ENCODE measurements around the gene PCDHGA1. TPM values are rescaled to one million over a fixed set of nuclear protein-coding genes. Genes with fewer than 3 reads are reported as not detected.
"Not testable (repeated sequence)": the region's sequence is repeated elsewhere in the genome, so short reads cannot be mapped to it uniquely, and the experiment has no call there.

Gene PCDHGA1
- total RNA-seq, 1 experiment from 2014 or later, result 0.04 TPM

GRCh38 chr5:141430332-141431113 is 100.2 kb downstream of the PCDHGA1 start, which contains the start of gene PCDHGA12:
TSS of gene PCDHGA12 (plus strand) at chr5:141430507. CDS start at chr5:141430760, 253 bp downstream.
- no peak within 1 kb of the TSS for H3K4me2 ChIP-seq (ENCODE audit: low read length)
- ChIA-PET POLR2A (ENCODE audit: unreplicated experiment) (interaction anchor here (0.6 kb wide), 1 partner anchor 42 kb away, joined by 10 read pairs; no protein-coding TSS in a partner anchor), CTCF (no interaction called here)
- H3K27ac ChIP-seq (ENCODE audit: low read length), result no peak within 1 kb of the TSS
- no peaks in the 10 kb centered on the region for H3K9me2 ChIP-seq (replicated peaks; ENCODE audit: low read length)
- BruUV-seq (replicated peaks), result no TSS peak
- ATAC-seq (no peak), DNase-seq (no peak)
- H4K20me1 ChIP-seq (ENCODE audit: low read length), result no peaks in the 10 kb centered on the region
- H3K9me3 ChIP-seq (ENCODE audit: low read length), result 0 out of 2 replicates have a peak, but pooled peaks cover 4% of the 10 kb centered on the region
- no peaks in the 10 kb centered on the region for H3F3A ChIP-seq (ENCODE audit: low read length, unreplicated experiment)
- H3K79me2 ChIP-seq (ENCODE audit: low read length), result no peaks in the 10 kb centered on the region
- H3K4me3 ChIP-seq (ENCODE audit: low read length), result no peak within 1 kb of the TSS
- H3K36me3 ChIP-seq (ENCODE audit: low read depth, low read length), result no peaks in the 10 kb centered on the region
- H2AFZ ChIP-seq (ENCODE audit: low read length), result no peak within 1 kb of the TSS
- no peak within 1 kb of the TSS for H3K9ac ChIP-seq (ENCODE audit: low read length)
- no peaks in the 10 kb centered on the region for H3K27me3 ChIP-seq (ENCODE audit: low read length)
- TF ChIP-seq CTCF (conservative IDR thresholded peaks at IDR 0.05; ENCODE audit: low read depth, low read length), result no peak
- TF ChIP-seq EZH2 (IDR thresholded peaks at IDR 0.05; ENCODE audit: low read length, unreplicated experiment), result no peak
- TF ChIP-seq EZH2phosphoT487 (IDR thresholded peaks at IDR 0.05; ENCODE audit: borderline replicate concordance, low read length), result no peak
- intact Hi-C loops (cut with micrococcal nuclease), result no loop called here
- H3K4me1 ChIP-seq (ENCODE audit: insufficient read depth, low read length), result no peaks in the 10 kb centered on the region

- DNase-seq (no peak), ATAC-seq (no peak)
- Histone ChIP-seq H3K79me2 (ENCODE audit: low read length) (no peaks in the 10 kb centered on the region), H3K27me3 (ENCODE audit: low read length) (no peaks in the 10 kb centered on the region), H3K36me3 (ENCODE audit: low read depth, low read length) (no peaks in the 10 kb centered on the region), H3K9me2 (replicated peaks; ENCODE audit: low read length) (no peaks in the 10 kb centered on the region), H3K4me1 (ENCODE audit: insufficient read depth, low read length) (no peaks in the 10 kb centered on the region), H3K4me3 (ENCODE audit: low read length) (no peak overlapping the region), H3K9me3 (ENCODE audit: low read length) (0 out of 2 replicates have a peak, but pooled peaks cover 4% of the 10 kb centered on the region), H2AFZ (ENCODE audit: low read length) (no peak overlapping the region), H4K20me1 (ENCODE audit: low read length) (no peaks in the 10 kb centered on the region), H3F3A (ENCODE audit: low read length, unreplicated experiment) (no peaks in the 10 kb centered on the region), H3K9ac (ENCODE audit: low read length) (no peak overlapping the region), H3K4me2 (ENCODE audit: low read length) (no peak overlapping the region), H3K27ac (ENCODE audit: low read length) (no peak overlapping the region)
- no peak for TF ChIP-seq EZH2 (IDR thresholded peaks at IDR 0.05; ENCODE audit: low read length, unreplicated experiment)
- no peak for TF ChIP-seq EZH2phosphoT487 (IDR thresholded peaks at IDR 0.05; ENCODE audit: borderline replicate concordance, low read length)
- no peak for TF ChIP-seq CTCF (conservative IDR thresholded peaks at IDR 0.05; ENCODE audit: low read depth, low read length)
- no TSS peak for BruUV-seq (replicated peaks)
- CTCF ChIA-PET, result no interaction called here
- POLR2A ChIA-PET (ENCODE audit: unreplicated experiment), result no interaction called here
- intact Hi-C loops (cut with micrococcal nuclease), result no loop called here
These were observed 101.0 kb downstream of the PCDHGA1 start for GRCh38 chr5:141431286-141431685.

- H3K4me2 ChIP-seq (ENCODE audit: low read length); intact Hi-C loops (cut with micrococcal nuclease); H3K27me3 ChIP-seq (ENCODE audit: low read length); H3K79me2 ChIP-seq (ENCODE audit: low read length); BruUV-seq (replicated peaks); H3K9me2 ChIP-seq (replicated peaks; ENCODE audit: low read length); POLR2A ChIA-PET (ENCODE audit: unreplicated experiment); H3K36me3 ChIP-seq (ENCODE audit: low read depth, low read length); DNase-seq; H3F3A ChIP-seq (ENCODE audit: low read length, unreplicated experiment); H3K27ac ChIP-seq (ENCODE audit: low read length); H3K4me1 ChIP-seq (ENCODE audit: insufficient read depth, low read length); H2AFZ ChIP-seq (ENCODE audit: low read length); H3K9me3 ChIP-seq (ENCODE audit: low read length); ATAC-seq; CTCF ChIA-PET; H3K9ac ChIP-seq (ENCODE audit: low read length); H4K20me1 ChIP-seq (ENCODE audit: low read length); H3K4me3 ChIP-seq (ENCODE audit: low read length): not testable (repeated sequence)
These were observed 102.0 kb downstream of the PCDHGA1 start for GRCh38 chr5:141432308-141432707.

- intact Hi-C loops (cut with micrococcal nuclease); POLR2A ChIA-PET (ENCODE audit: unreplicated experiment); CTCF ChIA-PET: not testable (repeated sequence)
These were observed 102.4 kb downstream of the PCDHGA1 start for GRCh38 chr5:141432726-141433125.

More at GRCh38 chr5:141432726-141433125, 102.4 kb downstream of the PCDHGA1 start:
- H3K79me2 ChIP-seq (ENCODE audit: low read length); H3K4me2 ChIP-seq (ENCODE audit: low read length); DNase-seq; H3K36me3 ChIP-seq (ENCODE audit: low read depth, low read length); ATAC-seq; H4K20me1 ChIP-seq (ENCODE audit: low read length); BruUV-seq (replicated peaks); H3K27ac ChIP-seq (ENCODE audit: low read length); H3K4me1 ChIP-seq (ENCODE audit: insufficient read depth, low read length); H3K9me2 ChIP-seq (replicated peaks; ENCODE audit: low read length); H3K27me3 ChIP-seq (ENCODE audit: low read length); H3K4me3 ChIP-seq (ENCODE audit: low read length); H3F3A ChIP-seq (ENCODE audit: low read length, unreplicated experiment); H3K9me3 ChIP-seq (ENCODE audit: low read length); H2AFZ ChIP-seq (ENCODE audit: low read length); H3K9ac ChIP-seq (ENCODE audit: low read length): not testable (repeated sequence)
